Colon (tissue), 2 donors: ENCODE results near the gene CTIF.
"Not testable (repeated sequence)": the region's sequence is repeated elsewhere in the genome, so short reads cannot be mapped to it uniquely, and the experiment has no call there.

Experiments
- FAIRE-seq: peaks from 2 replicates; lab custom pipeline; 2012; peaks lifted over from hg19 to GRCh38; lab: Jason Lieb, UNC
- donor health status: control.
- donor health status: control.

Gene CTIF

GRCh38 chr18:48643262-48643661, 104.4 kb downstream of the CTIF start:
- no peak for FAIRE-seq

DNA sequence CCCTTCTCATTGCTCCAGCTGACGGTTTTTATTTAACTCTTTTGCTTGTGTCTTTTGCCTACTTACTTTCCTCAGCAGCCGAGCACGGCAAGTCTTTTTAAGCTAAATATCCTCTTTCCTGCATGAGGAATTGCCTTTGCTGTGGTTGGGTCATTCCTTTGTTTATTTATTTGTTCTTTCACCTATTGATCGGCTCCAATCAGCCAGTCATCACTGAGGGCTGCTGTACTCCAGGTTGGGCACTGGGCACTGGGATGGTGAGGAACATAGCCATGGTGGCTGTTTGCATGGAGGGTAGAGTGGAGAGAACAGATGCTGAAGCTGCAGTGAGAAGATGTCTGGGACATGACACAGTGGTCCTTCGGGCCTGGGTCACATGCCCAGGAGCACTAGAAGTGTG, 105.2 kb downstream of the CTIF start:
- no peak for FAIRE-seq

- no peak for FAIRE-seq
These were observed 106.7 kb downstream of the CTIF start for GRCh38 chr18:48645427-48646002.

DNA sequence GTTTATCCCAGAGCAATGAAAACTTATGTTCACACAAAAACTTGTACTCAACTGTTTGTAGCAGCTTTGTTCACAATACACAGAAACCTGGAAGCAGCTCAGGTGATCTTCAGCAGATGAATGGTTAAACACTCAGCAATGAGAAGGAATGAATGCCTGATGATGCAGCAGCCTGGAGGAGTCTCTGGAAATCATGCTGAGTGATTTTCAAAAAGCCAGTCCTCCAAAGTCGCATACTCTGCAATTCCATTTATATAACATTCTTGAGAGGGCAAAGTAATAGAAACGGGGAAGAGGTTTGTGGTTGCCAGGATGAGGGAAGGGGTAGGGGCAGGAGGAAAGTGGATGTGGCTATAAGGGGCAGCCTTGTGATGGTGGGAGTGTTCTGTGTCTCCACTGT, 108.1 kb downstream of the CTIF start:
- no peak for FAIRE-seq

DNA sequence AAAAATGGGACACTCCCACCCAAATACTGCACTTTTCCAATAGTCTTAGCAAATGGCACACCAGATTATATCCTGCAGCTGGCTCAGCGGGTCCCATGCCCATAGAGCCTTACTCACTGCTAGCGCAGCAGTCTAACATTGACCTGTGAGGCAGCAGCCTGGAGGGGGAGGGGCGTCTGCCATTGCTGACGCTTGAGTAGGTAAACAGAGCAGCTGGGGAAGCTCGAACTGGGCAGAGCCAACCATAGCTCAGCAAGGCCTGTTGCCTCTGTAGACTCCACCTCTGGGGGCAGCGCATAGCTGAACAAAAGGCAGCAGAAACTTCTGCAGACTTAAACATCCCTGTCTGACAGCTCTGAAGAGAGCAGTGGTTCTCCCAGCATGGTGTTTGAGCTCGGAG, 110.4 kb downstream of the CTIF start:
- no peak for FAIRE-seq

DNA sequence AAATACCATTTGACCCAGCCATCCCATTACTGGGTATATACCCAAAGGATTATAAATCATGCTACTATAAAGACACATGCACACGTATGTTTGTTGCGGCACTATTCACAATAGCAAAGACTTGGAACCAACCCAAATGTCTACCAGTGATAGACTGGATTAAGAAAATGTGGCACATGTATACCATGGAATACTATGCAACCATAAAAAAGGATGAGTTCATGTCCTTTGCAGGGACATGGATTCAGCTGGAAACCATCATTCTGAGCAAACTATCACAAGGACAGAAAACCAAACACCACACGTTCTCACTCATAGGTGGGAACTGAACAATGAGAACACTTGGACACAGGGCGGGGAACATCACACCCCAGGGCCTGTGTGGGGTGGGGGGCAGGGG, 115.8 kb downstream of the CTIF start:
- FAIRE-seq: not testable (repeated sequence)

- FAIRE-seq: no peak
These were observed 116.7 kb downstream of the CTIF start for GRCh38 chr18:48655508-48655907.

DNA sequence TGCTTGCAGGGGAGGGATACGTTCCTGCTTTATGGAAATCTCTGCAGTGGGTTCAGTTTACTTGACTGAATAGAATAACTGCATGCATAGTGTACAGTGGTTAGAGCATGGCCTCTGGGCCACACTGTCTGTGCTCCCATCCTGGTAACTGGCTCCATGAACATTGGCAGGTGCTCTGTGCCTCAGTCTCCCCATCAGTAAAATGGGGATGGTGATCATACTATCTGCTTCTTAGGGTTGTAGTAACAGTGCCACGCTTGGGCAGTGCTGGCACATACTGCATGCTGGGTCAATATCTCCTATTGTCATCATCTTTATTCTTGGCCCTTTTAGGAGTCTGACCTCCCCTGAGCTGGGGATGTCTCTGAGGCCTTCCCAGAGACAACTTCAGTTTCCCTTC, 117.3 kb downstream of the CTIF start:
- FAIRE-seq: no peak

GRCh38 chr18:48656582-48656981, 117.8 kb downstream of the CTIF start:
- no peak for FAIRE-seq

- no peak for FAIRE-seq
These were observed 118.8 kb downstream of the CTIF start for GRCh38 chr18:48657447-48658120.

DNA sequence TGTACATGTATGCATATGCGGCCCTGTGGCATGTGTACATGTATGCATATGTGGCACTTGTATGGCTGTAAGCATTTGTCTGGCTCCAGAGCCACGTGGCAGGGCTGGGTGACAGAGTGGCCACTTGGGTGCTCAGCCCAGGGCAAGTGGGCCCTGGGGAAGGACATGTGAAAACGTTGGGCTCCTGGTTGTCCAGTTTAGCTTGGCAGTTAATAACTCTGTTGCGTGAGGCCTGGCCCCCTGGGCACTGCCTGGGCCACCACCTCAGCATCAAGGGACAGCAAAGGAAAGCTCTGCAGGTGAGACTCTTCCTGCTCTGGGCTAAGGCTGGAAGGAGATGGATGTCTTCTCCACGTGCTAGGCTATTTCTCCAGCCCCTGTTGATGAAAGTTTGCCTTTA, 119.9 kb downstream of the CTIF start:
- FAIRE-seq: no peak

GRCh38 chr18:48659188-48660009, 120.6 kb downstream of the CTIF start:
- no peak for FAIRE-seq

- FAIRE-seq: no peak
These were observed 121.8 kb downstream of the CTIF start for GRCh38 chr18:48660346-48661228.

DNA sequence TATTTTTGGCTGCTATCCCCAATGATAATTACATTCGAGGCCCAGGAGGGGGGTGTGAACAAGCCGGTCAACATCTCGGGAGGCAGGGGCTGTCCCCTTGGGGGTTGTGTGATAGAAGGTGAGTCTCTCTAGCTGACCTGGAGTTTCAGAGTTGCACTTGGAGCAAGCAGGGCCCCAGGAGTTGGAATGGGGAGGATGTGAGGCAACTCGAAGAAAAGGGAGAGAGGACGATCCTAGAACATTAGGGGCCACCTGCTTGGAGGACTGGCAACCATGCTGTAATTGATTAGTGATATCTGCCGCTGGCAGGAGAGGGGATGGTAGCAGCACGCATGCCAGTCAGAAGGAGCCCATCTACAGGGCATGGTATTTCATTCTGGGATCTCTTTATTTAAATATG, 122.6 kb downstream of the CTIF start:
- no peak for FAIRE-seq

- no peak for FAIRE-seq
These were observed 123.3 kb downstream of the CTIF start for GRCh38 chr18:48662011-48662661.

DNA sequence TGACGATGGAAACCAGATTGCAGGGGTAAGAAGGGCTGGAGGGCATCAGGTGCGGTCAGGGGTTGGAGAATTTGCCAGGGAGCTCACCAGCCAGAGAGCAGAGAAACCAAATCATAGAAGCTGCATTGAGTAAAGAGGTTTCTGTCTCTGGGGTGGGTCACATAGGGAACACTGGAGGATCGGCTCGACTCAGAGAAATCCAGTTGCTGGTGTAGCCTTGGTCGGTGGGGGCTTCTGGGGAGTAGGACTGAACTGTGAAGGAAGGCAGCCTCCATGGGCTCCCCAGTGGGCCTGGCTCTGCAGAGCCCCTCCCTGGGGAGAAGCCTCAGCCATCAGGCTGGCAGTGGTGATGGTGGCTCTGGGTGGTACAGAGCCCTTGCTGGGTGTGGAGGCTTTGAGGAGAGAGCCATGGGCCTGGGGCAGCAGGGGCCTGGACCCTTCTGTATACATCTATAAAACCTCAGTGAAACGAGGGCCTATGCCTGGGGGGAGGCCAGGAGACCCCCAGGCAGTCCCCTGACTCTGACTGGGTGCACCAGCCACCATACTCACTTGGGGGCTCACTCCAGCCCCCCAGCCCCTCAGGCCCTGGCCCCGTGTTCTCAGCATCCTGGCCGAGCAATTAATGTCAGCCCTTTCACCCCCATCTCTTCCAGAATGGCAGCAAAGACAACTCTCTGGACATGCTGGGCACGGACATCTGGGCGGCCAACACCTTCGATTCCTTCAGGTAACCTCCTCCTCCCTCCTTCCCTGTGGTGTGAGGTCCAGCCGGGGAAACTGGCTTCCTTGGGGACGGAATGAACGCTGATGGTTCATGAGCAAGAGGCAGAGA, 124.5 kb downstream of the CTIF start:
- FAIRE-seq: no peak

- no peak for FAIRE-seq
These were observed 125.4 kb downstream of the CTIF start for GRCh38 chr18:48663931-48664847.

DNA sequence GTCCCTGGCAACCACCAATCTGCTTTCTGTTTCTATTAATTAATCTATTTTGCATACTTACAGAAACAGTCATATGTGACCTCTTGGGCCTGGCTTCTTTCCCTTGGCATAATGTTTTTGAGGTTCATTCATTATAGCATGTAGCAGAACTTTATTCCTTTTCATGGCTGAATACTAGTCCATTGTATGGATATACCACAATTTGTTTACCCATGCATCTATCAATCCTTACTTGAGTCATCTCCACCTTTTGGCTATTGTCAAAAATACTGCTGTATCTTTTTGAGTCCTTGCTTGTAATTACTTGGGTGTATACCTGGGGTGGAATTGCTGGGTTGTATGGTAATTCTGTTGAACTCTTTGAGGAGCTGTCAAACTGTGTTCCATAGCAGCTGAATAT, 126.8 kb downstream of the CTIF start:
- no peak for FAIRE-seq

DNA sequence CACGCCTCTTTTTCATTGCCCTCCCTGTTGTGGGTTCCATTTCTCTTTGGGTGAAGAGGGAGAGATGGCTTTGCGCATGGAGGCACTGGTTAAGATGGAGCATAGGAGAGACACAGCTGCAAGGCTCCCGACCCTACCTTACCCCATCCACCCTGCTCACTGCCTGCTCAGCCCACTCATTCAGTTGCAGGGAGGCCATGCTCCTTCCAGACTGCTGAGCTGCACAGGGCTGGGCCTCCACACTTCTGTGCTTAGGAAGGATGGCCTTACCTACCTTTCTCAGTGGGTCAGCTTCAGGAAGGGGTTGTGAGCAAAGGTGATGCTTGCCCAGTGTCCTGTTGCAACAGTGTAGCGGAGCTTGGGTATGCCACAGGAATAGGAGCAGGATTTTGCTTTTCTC, 127.8 kb downstream of the CTIF start:
- FAIRE-seq: no peak
